ENCODE measurements around the gene ZNF710.
"Not testable (repeated sequence)": the region's sequence is repeated elsewhere in the genome, so short reads cannot be mapped to it uniquely, and the experiment has no call there.

Gene ZNF710

GRCh38 chr15:90062973-90063769 is 62.0 kb downstream of the ZNF710 start:
- DNase-seq: no peak

DNA sequence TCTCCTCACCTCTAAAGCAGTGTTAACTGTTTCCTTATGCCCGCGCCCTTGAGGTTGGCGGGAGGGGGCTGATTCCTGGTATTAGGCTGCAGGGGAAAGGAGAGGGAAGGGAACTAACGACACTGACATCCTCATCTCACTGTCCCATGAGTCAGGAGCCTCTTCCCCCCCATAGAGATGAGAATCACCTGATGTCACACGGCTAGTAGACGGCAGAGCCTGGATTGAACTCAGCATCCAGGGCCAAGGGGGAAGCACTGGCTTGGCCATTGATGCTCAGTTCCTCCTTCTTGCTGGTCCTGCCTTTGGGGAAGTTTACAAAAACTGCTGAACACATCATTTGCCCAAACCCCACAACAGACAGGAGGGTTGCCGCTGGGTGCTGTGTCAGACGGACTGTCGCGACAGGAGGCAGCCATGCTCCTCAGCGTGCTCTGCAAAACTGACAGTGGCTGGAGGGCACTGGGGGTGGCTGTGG is 62.7 kb downstream of the ZNF710 start:
- peak; percentile 47 for DNase-seq

DNA sequence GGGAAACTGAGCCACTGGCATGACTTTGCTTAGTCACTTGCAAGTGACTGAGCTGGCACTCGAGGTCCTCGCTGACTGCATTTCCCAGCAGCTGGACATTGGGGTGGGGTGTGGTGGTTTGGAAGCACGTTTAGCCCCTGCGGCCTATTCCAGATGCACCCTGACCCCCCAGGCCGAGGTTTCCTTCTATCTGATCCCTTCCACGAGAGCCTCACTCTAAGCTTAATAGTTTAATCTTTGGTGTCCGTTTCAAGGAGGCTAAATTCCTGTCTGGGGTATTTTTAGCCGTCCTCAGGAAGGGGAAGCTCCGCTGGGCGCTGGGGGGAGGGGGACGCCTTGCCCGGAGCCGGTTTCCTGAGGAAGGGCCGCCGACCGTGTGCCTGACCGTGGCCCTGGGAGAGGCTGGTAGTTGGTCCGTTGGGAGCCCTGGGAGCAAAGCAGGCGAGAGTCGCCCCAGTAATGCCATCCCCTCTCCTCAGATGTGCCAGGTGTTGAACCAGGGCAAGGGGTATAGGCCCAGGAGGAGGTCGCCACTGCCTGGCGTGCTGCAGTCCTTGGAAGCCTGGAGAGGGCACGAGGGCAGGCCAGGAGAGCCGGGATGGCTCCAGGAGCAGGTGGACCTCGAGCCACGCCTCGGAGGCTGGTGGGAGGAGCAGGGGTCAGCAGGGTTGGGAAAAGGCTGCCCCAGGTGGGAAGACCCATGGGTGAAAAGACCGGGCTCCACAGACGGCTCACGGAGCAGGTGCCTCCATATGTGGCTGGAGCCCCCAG is 64.0 kb downstream of the ZNF710 start:
- DNase-seq: no peak

GRCh38 chr15:90065682-90066049 is 64.5 kb downstream of the ZNF710 start:
- DNase-seq: no peak

DNA sequence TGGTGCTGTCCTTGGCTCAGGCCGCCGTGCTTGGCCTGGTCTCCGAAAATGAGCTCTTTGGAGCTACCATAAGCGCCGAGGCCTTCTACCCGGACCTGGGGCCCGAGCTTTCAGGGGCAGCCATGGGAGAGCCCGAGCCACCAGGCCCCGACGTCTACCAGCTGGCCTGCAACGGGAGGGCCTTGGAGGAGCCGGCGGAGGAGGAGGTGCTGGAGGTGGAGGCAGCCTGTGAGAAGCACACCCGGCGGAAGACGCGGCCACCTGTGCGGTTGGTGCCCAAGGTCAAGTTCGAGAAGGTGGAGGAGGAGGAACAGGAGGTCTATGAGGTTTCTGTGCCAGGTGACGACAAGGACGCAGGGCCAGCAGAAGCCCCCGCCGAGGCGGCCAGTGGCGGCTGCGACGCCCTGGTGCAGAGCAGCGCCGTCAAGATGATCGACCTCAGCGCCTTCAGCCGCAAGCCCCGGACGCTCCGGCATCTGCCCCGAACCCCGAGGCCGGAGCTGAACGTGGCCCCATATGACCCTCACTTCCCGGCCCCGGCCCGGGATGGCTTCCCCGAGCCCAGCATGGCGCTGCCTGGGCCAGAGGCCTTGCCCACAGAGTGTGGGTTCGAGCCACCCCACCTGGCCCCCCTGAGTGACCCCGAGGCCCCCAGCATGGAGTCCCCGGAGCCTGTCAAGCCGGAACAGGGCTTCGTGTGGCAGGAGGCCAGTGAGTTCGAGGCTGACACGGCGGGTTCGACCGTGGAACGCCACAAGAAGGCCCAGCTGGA is 66.2 kb downstream of the ZNF710 start:
- no peak for DNase-seq

DNA sequence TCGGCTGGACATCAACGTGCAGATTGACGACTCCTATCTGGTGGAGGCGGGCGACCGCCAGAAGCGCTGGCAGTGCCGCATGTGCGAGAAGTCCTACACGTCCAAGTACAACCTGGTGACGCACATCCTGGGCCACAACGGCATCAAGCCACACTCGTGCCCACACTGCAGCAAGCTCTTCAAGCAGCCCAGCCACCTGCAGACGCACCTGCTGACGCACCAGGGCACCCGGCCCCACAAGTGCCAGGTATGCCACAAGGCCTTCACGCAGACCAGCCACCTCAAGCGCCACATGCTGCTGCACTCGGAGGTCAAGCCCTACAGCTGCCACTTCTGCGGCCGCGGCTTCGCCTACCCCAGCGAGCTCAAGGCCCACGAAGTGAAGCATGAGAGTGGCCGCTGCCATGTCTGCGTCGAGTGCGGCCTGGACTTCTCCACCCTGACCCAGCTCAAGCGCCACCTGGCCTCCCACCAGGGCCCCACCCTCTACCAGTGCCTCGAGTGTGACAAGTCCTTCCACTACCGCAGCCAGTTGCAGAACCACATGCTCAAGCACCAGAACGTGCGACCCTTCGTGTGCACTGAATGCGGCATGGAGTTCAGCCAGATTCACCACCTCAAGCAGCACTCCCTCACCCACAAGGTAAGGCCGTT is 67.0 kb downstream of the ZNF710 start:
- no peak for DNase-seq

GRCh38 chr15:90070623-90071022 is 69.5 kb downstream of the ZNF710 start:
- DNase-seq: not testable (repeated sequence)

DNA sequence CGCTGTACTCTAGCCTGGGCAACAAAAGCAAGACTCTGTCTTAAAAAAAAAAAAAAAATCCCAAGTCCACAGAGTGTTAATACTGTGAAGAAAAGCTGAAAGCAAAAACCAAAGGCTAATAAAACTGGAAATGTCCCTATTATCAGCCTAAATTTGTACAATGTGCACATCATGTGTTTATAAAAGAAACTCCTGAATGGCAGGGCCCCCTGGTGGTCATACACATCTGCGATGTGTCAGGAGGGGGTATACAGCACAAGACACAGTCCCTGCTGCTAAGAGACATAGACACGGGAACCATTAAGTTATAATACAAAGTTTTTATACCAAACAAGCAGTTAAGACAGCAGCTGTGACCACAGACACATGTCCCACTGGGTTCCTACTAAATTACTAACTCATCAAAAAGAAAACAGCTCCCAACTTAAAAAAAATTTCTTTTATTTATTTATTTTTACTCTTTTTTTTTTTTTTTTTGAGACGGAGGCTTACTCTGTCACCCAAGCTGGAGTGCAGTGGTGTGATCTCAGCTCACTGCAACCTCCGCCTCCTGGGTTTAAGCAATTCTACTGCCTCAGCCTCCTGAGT is 70.2 kb downstream of the ZNF710 start:
- DNase-seq: peak; percentile 76

DNA sequence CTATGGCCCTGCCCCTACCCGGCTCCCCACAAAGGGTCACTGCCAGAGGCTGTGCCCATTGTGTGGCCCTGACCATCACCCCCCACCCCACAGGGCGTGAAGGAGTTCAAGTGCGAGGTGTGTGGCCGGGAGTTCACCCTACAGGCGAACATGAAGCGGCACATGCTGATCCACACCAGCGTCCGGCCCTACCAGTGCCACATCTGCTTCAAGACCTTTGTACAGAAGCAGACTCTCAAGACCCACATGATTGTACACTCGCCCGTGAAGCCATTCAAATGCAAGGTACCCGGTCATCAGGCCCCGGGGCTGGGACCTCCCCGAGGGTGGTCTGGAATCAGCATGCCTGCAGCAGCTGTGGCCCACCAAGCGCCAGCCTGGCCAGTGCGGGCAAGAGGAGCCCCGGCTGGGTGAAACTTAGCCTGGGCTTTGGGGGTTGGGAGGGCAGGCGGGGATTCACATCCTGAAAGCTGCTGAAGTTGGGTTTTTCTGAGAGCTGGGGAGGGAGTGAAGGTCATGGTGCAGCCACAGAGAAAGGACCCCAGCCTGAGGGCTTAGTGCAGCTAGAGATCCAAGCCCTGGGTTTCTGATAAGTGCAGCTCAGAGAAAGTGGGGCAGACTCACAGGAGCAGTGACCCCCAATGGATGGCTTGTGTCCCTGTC is 72.0 kb downstream of the ZNF710 start:
- no peak for DNase-seq

- DNase-seq: no peak
These were observed 72.9 kb downstream of the ZNF710 start for GRCh38 chr15:90074023-90074422.

DNA sequence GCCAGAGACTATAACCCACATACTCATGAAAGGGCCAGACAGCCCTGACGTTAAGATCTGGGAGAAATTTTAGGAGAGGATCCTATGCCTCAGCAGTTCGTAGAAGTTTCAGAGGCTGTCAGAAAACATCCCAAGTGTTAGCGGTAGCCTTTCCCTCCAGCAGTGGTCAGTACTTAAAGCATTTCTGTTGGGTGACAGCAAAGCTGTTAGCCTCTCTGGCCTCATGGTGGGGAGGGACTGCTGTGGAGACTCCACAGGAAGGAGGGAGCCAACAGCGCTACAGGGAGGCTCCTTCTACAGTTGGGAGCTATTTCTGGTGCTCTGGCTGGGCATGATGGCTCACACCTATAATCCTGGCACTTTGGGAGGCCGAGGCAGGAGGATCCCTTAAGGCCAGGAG is 73.8 kb downstream of the ZNF710 start:
- no peak for DNase-seq

DNA sequence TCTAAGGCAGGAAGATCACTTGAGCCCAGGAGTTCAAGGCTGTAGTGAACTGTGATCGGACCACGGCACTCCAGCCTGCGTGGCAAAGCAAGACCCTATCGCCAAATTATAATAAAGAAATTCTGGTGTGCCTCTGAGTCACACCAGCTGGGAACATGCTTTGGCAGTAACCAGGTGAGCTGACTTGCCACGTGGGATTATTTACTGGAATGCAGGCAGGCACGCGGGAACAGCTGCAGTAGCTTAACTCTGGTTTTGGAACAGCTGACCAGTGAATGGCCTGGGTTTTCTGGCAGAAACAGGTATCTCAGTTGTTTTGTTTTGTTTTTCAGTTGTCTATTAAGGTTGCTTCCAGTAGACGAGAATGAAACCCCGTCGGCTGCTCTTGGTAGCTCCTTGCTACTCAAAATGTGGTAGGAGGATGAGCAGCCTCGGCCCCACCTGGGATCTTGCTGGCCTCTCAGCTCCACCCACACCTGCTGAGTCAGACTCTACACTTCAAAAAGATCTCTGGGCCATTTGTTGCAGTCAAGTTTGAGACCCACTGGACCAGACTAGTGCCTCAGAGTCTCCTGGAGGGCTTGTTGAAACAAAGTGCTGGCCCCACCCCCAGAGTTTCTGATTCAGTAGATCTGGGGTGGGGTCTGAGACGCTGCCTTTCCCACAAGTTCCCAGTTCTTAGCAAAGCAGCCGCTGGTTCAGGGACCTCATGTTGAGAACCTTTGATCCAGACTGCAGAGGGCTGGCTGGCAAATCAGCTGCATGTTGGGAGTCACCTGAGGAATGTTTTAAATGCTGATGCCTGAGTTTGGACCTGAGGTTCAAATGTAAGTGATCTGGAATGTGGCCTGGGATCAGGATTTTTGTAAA is 74.5 kb downstream of the ZNF710 start:
- DNase-seq: no peak

DNA sequence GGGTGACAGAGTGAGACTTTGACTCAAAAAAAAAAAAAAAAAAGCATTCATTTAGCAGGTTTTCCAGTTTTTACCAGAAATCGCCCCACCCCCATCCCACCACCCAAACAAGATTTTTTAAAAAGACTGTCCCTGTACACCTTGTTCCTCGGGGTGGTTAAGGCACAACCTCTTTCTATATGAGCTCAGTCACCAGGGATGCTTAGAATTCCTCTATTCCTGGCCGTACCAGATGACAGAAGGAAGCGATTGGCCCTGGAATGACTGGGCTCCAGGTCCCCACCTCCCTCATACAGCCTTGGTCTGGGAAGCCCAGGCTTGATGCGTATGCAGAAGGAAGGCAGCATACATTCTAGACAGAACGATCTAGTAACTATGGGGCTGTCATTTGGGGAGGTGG is 75.6 kb downstream of the ZNF710 start:
- no peak for DNase-seq

- DNase-seq: no peak
These were observed 77.8 kb downstream of the ZNF710 start for GRCh38 chr15:90078965-90079364.

DNA sequence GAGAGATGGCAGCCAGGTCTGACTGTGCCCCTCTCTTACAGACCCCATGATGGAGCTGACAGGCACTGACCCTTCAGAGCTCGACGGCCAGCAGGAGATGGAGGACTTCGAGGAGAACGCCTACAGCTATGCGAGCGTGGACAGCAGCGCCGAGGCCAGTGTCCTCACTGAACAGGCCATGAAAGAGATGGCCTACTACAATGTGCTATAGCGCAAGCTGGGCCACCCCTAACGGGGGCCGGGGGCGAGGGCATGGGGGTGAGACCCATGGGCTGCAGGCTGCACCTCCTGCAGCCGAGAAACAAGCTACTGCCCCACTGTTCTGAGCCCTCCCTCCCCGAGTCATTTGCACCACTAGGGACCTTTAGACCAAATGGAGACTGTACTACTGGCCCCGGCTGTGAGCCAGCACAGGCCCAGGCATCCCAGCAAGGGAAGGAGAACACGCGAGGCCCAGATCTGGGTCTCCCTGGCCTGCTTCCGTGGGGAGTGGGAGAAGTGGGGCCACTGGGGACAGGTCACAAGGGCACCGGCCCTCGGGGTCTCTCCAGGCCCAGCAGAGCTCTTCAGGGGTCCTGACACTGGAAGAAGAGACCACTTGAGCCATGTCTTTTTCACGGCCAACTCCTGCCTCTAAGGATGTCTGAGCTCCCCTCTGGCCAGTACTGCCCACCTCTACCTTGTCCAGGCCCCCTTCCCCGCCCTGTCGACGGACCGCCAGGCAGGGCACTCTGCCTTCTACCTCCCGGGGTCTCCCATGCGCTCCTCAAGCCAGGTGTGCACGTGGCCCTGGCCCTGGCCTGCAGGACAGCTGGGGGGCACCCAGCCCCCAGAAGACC is 78.7 kb downstream of the ZNF710 start:
- DNase-seq: no peak

- no peak for DNase-seq
These were observed 79.3 kb downstream of the ZNF710 start for GRCh38 chr15:90080458-90080755.

DNA sequence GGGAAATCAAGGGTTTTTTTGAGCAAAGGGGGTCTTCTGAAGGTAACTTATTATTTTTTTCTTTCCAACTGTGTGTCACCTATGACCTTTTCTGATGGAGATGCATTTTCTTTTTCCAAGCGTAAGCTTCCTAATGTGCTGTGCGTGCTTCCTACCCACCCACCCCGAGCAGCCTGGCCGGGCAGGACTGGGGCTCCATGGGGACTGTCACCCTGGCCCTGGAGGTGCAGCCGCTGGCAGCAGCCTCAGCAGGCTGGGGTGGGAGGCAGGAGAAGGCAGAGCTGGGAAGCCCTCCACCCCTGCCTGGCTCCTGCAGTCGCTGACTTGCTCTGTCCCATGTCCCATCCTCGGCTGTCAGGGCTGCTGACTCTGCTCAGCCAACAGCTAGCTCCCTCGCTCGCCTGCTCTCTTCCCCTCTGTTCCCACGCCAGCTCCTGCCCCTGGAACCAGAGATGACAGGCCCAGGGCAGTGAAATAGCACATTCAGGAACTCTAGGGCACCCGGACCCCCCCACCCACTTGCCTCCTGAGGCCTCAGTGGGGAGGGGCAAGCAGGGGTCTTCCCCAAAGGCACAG is 79.8 kb downstream of the ZNF710 start:
- no peak for DNase-seq

- peak; percentile 60 for DNase-seq
These were observed 81.1 kb downstream of the ZNF710 start for GRCh38 chr15:90082140-90082715.

- no peak for DNase-seq
These were observed 82.3 kb downstream of the ZNF710 start for GRCh38 chr15:90083419-90083818.
